NCI-H524 (cell line): ENCODE results near the gene THADA.

Experiments
- DNase-seq, 2 experiments: peaks; one replicate each; lab custom pipeline; 2025; lab: John Stamatoyannopoulos, UW

THADA gene

DNA sequence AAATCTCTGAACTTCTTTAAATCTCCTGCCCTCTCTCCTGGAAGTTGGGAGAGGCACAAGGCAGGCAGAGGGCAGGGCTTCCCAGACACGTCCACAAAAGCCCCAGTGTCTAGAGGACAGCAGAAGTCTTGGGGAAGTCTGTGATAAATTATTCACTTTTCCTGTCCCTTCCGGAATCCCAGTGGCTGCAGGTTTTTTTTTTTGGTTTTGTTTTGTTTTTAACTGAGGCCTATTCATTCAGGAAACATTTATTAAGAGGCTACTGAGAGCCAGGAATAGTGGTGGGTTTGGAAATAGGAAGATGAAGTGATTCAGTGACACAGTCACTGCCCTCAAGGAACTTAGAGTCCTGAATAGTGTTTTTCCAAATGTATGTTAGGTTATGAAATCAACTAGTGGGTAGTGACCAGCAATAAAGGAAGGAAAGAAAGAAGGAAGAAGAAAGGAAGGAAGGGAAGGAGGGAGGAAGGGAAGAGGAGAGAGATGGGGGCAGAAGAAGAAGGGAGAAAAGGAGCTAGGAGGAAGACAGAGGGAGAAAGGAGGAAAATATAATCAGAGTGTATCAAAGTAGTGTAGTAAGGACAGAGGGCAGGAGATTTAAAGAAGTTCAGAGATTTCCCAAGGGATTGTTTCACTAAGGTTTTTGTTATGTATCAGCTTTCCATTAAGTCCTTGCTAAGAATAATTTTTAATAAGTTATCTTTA, 270.6 kb downstream of the THADA start:
- DNase-seq: no peak

- no peak for DNase-seq
Observed at GRCh38 chr2:43324259-43325106, 271.4 kb downstream of the THADA start.

- no peak for DNase-seq
Observed at GRCh38 chr2:43323857-43324256, 272.0 kb downstream of the THADA start.

GRCh38 chr2:43321446-43321845, 274.4 kb downstream of the THADA start:
- peak; percentile 85 to 94 for DNase-seq

GRCh38 chr2:43319541-43319940, 276.3 kb downstream of the THADA start:
- no peak for DNase-seq

GRCh38 chr2:43318791-43319190, 277.0 kb downstream of the THADA start:
- no peak for DNase-seq

DNA sequence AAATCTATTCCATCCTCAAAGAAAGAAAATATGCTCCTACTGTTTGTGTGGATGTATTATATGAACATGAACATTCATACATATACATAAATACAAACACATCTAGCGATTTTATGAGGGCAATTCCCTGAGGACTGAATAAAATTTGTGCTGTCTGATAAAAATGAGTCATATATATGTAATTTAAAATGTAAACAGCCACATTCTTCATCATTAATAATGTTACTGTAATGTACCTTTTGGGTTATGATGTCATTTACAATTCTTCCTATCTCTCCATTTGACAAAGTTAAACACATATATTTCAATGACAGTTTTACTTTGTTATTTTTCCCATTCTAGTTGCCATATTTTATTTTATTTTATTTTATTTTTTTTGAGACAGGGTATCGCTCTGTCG, 278.2 kb downstream of the THADA start:
- DNase-seq: no peak

GRCh38 chr2:43317194-43317593, 278.6 kb downstream of the THADA start:
- DNase-seq: no peak

- DNase-seq: no peak
Observed at GRCh38 chr2:43315482-43315881, 280.4 kb downstream of the THADA start.

- DNase-seq: no peak
Observed at GRCh38 chr2:43314299-43314927, 281.4 kb downstream of the THADA start.

DNA sequence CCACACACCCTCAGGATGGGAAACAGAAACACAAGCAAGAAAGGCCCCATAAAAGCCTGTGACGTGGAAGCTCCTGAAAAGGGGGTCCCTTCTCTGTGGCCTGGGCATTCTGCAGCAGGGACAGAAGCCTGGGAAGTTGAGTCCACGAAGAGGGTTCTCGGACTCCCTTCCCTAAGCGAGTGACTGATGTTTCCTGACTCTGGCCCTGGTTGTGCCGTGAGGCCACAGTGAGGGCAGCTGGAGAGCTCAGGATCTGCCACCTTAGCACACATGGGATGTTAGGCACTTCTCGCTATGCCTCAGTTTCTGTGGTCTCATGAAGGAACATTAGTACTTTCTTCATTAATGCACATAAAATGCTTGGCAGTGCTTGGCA, 282.2 kb downstream of the THADA start:
- no peak for DNase-seq

DNA sequence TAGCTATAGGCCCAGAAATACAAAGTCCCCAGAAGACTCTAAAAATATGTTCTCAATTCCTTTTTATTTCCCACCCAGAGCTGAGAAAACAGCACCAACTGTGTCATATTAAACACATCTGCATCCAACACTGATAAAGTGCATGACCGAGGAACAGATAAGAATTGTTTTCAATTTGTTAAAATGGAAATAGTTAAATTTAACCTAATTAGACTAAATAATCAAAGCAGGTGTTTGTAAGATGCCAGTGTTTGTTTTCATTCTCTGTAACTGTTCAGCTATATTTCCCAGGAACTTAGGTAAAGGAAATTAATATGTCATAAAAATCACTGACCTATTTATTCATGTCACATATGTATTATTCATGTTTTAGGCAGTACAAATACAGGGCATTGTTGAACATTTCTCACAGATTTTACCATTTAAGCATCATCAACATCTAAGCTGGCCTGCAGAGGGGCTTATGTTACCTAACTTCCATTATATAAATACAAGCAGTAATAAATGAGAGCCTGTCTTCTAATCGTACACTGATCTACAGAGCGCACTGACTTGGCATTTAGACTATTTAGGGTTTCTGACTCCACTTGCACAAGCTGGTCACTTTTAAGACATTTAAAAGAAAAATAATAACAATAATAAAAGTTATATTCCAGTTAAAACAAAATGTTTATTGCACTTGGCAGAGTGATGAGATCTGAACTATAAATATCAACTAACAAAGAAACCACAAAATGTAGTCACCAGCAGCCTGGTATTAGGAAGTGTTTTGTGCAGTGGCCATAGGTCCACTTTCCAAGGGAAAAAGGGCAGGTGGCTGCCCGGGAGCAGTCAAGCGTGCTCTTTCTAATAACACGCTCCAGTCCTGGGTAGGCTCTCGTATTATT, 282.8 kb downstream of the THADA start:
- no peak for DNase-seq

- no peak for DNase-seq
Observed at GRCh38 chr2:43311276-43311675, 284.6 kb downstream of the THADA start.

- no peak for DNase-seq
Observed at GRCh38 chr2:43309935-43310334, 285.9 kb downstream of the THADA start.

GRCh38 chr2:43307973-43308372, 287.9 kb downstream of the THADA start:
- DNase-seq: no peak

DNA sequence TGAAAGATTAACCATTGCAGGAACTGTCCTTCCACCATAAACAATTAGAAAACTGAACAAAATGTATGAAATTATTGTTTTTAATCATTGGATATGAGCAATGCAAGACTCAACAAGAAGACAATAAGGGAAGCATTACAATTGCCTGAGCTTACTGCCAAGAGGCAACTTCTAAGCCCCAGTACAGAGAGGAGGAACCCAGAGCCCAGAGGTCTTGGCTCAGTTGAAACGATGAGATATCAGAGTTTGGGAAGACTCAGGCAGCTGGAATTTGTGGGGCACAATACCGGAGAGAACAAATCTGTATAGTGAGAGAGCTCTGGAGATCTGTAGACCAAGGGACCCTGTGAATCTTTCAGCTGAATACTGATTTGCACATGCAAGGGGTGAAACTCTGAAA, 288.8 kb downstream of the THADA start:
- DNase-seq: no peak

DNA sequence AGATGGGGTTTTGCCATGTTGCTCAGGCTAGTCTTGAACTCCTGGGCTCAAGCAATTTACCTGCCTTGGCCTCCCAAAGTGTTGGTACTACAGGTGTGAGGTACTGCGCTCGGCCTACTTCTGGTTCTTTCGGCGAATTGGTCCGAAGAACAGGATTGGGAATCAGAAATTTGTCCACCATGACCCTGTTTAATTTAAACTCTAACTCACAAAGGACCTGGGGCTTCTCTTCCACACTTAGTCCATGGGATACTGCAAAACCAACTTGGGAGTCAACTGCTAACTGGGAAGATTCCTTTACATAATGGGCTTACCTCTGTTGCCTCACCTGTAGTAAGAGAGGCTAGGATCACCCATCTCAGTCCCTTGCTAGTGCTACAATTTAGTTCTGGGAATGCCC, 289.6 kb downstream of the THADA start:
- no peak for DNase-seq

- DNase-seq: no peak
Observed at GRCh38 chr2:43305517-43305916, 290.3 kb downstream of the THADA start.

DNA sequence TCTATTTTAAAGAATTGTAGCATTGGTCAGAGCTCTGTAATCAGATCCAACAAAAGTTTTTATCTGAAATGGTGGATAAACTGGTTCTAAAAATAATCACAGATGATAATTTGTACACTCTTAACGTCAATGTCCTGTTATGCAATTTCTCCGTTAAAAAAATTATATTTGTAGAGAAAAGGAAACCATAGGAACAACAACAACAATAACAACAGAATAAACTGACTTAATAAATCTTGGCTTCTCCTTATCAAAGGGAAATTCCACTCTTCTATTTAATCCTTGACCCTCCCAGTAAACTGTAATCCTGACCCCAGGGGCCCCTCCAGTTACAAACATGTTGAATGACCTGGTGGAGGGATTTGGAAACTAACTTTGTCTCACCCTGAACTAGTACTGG, 290.8 kb downstream of the THADA start:
- DNase-seq: no peak

DNA sequence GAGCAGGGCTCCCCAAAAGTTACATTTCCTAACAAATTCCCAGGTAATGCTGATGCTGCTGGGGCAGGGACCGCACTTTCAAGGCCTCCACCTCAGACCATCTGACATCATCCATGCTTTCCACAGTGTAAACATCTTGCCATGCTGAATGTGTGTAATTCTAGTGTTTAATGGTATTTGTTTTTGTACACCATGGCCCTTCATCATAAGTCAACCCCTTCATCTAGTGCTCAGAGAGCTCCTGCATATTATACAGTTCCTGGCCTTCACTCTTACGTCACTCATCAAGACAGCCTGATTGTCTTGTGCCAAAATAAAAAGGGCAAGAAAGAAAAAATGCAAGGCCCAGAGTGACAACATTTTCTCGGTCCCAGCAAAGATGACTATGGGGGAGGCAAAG, 291.9 kb downstream of the THADA start:
- DNase-seq: no peak

GRCh38 chr2:43302961-43303494, 292.8 kb downstream of the THADA start:
- no peak for DNase-seq
